ENCODE results near the gene VTI1A. TPM values are rescaled to one million over a fixed set of nuclear protein-coding genes. Genes with fewer than 3 reads are reported as not detected.

VTI1A gene
- total RNA-seq, 1 donor from 2014 or later = 26.3 TPM

- TF ChIP-seq CTCF (IDR thresholded peaks at IDR 0.05) = no peak
- peaks cover 4% of the 10 kb centered on the region for H3K36me3 Mint-ChIP-seq (ENCODE audit: unreplicated experiment)
- no peak for DNase-seq (ENCODE audit: extremely low spot score, unreplicated experiment)
- peak overlapping the region; percentile 90 for H3K27ac Mint-ChIP-seq (ENCODE audit: unreplicated experiment)
- peak overlapping the region; percentile 70 for H3K4me3 Mint-ChIP-seq (ENCODE audit: unreplicated experiment)
- no peaks in the 10 kb centered on the region for H3K9me3 Mint-ChIP-seq (ENCODE audit: unreplicated experiment)
- H3K4me1 Mint-ChIP-seq (ENCODE audit: unreplicated experiment) = peaks cover 63% of the 10 kb centered on the region
- H3K27me3 Mint-ChIP-seq (ENCODE audit: unreplicated experiment) = no peaks in the 10 kb centered on the region
Measured at GRCh38 chr10:112811741-112812551, 364.9 kb downstream of the VTI1A start.

GRCh38 chr10:112812586-112812985, 365.6 kb downstream of the VTI1A start:
- Mint-ChIP-seq H3K9me3 (ENCODE audit: unreplicated experiment) (no peaks in the 10 kb centered on the region), H3K27me3 (ENCODE audit: unreplicated experiment) (no peaks in the 10 kb centered on the region), H3K36me3 (ENCODE audit: unreplicated experiment) (peaks cover 4% of the 10 kb centered on the region), H3K4me1 (ENCODE audit: unreplicated experiment) (peaks cover 63% of the 10 kb centered on the region), H3K4me3 (ENCODE audit: unreplicated experiment) (peak overlapping the region; percentile 44), H3K27ac (ENCODE audit: unreplicated experiment) (peak overlapping the region; percentile 90)
- DNase-seq (ENCODE audit: extremely low spot score, unreplicated experiment) = no peak
- no peak for TF ChIP-seq CTCF (IDR thresholded peaks at IDR 0.05)

- no peak for DNase-seq (ENCODE audit: extremely low spot score, unreplicated experiment)
- H3K9me3 Mint-ChIP-seq (ENCODE audit: unreplicated experiment) = no peaks in the 10 kb centered on the region
- H3K27me3 Mint-ChIP-seq (ENCODE audit: unreplicated experiment) = no peaks in the 10 kb centered on the region
- peaks cover 61% of the 10 kb centered on the region for H3K4me1 Mint-ChIP-seq (ENCODE audit: unreplicated experiment)
- H3K36me3 Mint-ChIP-seq (ENCODE audit: unreplicated experiment) = peaks cover 7% of the 10 kb centered on the region
- no peak overlapping the region for H3K27ac Mint-ChIP-seq (ENCODE audit: unreplicated experiment)
- no peak for TF ChIP-seq CTCF (IDR thresholded peaks at IDR 0.05)
- no peak overlapping the region for H3K4me3 Mint-ChIP-seq (ENCODE audit: unreplicated experiment)
Measured at GRCh38 chr10:112813866-112814591, 367.0 kb downstream of the VTI1A start.

GRCh38 chr10:112815269-112816032, 368.4 kb downstream of the VTI1A start:
- Mint-ChIP-seq H3K4me1 (ENCODE audit: unreplicated experiment) (peaks cover 58% of the 10 kb centered on the region), H3K27ac (ENCODE audit: unreplicated experiment) (peak overlapping the region; percentile 92), H3K36me3 (ENCODE audit: unreplicated experiment) (peaks cover 10% of the 10 kb centered on the region), H3K27me3 (ENCODE audit: unreplicated experiment) (no peaks in the 10 kb centered on the region), H3K4me3 (ENCODE audit: unreplicated experiment) (peak overlapping the region; percentile 34), H3K9me3 (ENCODE audit: unreplicated experiment) (no peaks in the 10 kb centered on the region)
- no peak for TF ChIP-seq CTCF (IDR thresholded peaks at IDR 0.05)
- no peak for DNase-seq (ENCODE audit: extremely low spot score, unreplicated experiment)

All from osteocyte (in vitro differentiated cells).